ENCODE measurements around the gene RRBP1.
A peak's percentile ranks its signal among the peaks of the same experiment; 100 is the strongest.

Gene RRBP1

GRCh38 chr20:17620371-17621228 lies 61.4 kb downstream of the RRBP1 start:
- peak; percentile 62 for DNase-seq (ENCODE audit: low spot score)

GRCh38 chr20:17619351-17620093 lies 62.5 kb downstream of the RRBP1 start:
- DNase-seq (ENCODE audit: low spot score): no peak

GRCh38 chr20:17618673-17619013 lies 63.4 kb downstream of the RRBP1 start:
- DNase-seq (ENCODE audit: low spot score): no peak

GRCh38 chr20:17617868-17618672 lies 64.0 kb downstream of the RRBP1 start:
- peak; percentile 62 for DNase-seq (ENCODE audit: low spot score)

- peak; percentile 66 for DNase-seq (ENCODE audit: low spot score)
Observed at GRCh38 chr20:17617212-17617867, 64.7 kb downstream of the RRBP1 start.

- DNase-seq (ENCODE audit: low spot score): no peak
Observed at GRCh38 chr20:17616480-17617211, 65.4 kb downstream of the RRBP1 start.

GRCh38 chr20:17615645-17616479 lies 66.2 kb downstream of the RRBP1 start:
- DNase-seq (ENCODE audit: low spot score): peak; percentile 69

- DNase-seq (ENCODE audit: low spot score): peak; percentile 68
Observed at GRCh38 chr20:17614812-17615644, 67.0 kb downstream of the RRBP1 start.

GRCh38 chr20:17614176-17614811 lies 67.7 kb downstream of the RRBP1 start:
- peak; percentile 70 for DNase-seq (ENCODE audit: low spot score)

- peak; percentile 69 for DNase-seq (ENCODE audit: low spot score)
Observed at GRCh38 chr20:17613328-17614175, 68.5 kb downstream of the RRBP1 start.

- no peak for DNase-seq (ENCODE audit: low spot score)
Observed at GRCh38 chr20:17612992-17613327, 69.1 kb downstream of the RRBP1 start.

- peak; percentile 70 for DNase-seq (ENCODE audit: low spot score)
Observed at GRCh38 chr20:17612287-17612991, 69.6 kb downstream of the RRBP1 start.

- DNase-seq (ENCODE audit: low spot score): no peak
Observed at GRCh38 chr20:17611540-17612286, 70.3 kb downstream of the RRBP1 start.

- no peak for DNase-seq (ENCODE audit: low spot score)
Observed at GRCh38 chr20:17611290-17611539, 70.8 kb downstream of the RRBP1 start.

- no peak for DNase-seq (ENCODE audit: low spot score)
Observed at GRCh38 chr20:17610566-17611289, 71.3 kb downstream of the RRBP1 start.

- no peak for DNase-seq (ENCODE audit: low spot score)
Observed at GRCh38 chr20:17609811-17610377, 72.1 kb downstream of the RRBP1 start.
